ENCODE data around the gene DRG2.

The DRG2 gene

DNA sequence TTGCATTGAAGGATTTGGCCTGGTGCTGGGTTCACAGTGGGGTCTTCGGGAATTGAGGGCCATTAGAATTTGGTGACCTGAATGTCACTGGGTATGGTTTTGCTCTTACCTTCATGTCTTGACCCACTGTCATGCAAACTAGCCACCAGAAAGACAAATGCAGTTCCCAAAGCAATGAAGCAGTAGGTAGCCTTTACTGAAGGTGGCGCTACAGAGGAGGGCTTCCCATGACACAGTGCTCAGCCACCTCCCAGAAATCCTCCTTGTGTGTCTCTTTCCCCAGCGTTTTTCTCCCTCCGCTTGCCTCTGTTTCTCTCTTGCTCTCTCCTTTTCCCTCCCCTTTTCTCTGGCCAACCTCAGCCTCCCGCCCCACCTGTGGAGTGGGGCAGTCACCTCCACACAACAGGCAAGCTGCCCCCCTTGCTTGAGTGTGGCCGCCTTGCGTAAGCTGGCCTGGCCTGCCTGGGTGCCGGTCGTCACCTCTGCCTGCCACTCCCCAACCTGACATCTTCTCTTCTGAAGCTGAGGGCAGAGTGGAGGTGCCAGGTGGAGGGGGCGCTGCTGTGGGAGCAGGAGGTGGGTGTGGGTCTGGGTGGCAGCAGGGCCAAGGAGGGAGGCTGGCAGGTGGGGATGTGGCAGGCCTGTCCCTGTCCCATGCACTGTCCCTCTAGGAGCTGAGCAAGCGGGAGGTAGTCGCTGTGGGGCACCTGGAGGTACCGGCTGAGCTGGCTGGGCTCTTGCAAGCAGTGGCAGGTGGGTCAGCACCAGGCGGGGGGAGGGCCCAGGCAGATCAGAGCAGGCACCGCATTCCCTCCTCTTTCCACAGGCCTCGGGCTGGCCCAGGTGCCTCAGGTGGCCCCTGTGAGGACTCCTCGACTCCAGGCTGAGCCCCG is 55.5 kb downstream of the DRG2 start:
- DNase-seq (ENCODE audit: low read depth in 2 of 2) = no peak

GRCh38 chr17:18144261-18144660 is 56.5 kb downstream of the DRG2 start:
- no peak for DNase-seq (ENCODE audit: low read depth in 2 of 2)

DNA sequence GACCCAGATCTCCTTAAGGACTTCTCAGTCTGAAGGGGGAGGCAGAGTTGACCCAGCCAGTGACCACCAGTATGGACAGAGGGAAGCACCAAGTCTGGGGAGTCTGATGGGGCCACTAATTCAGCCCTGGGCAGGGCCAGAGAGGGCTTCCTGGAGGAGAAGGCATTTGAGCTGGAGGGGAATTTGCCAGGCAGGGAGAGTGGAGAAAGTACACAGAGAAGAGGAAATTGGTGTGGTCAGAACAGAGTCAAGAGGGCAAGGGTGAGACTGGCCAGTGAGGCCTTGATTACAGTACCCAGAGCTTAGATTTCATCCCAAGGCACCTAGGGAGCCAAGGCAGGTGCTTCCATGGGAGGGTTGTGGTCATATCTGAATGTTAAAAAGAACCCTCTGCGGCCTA is 57.1 kb downstream of the DRG2 start:
- DNase-seq (ENCODE audit: low read depth in 2 of 2) = no peak

DNA sequence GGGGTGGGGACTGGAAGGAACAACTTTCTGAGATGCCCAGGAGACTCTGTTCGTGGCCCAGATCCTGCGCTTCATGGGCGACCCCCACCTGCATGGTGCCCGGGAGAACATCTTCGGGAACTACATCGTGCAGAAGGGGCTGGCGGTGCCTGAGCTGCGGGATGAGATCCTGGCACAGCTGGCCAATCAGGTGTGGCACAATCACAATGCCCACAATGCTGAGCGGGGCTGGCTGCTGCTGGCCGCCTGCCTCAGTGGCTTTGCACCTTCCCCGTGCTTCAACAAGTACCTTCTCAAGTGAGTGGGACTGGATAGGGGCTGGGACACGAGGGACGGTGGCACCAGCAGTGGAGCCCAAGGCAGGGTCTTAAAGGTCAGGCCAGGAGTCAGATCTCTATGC is 58.1 kb downstream of the DRG2 start:
- no peak for DNase-seq (ENCODE audit: low read depth in 2 of 2)

GRCh38 chr17:18146259-18146658 is 58.5 kb downstream of the DRG2 start:
- DNase-seq (ENCODE audit: low read depth in 2 of 2) = no peak

DNA sequence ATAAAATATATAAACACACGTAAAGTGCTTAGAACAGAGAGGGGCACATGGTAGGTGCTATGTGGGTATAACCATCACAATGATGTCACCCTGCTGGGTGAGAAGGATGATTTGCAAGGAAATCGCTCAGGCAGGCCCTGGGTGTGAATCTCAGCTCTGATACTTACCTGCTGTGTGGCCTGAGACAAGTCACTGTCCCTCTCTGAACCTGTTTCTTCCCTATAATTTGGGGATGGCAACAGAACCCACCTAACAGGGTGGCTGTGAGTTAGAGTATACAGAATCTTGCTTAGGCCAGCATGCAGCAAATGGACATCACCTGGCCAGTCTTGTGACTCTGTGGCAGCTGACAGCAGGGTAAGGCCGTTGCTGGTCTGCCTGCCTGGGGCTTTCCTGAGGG is 59.2 kb downstream of the DRG2 start:
- no peak for DNase-seq (ENCODE audit: low read depth in 2 of 2)

GRCh38 chr17:18148586-18148985 is 60.8 kb downstream of the DRG2 start:
- no peak for DNase-seq (ENCODE audit: low read depth in 2 of 2)

DNA sequence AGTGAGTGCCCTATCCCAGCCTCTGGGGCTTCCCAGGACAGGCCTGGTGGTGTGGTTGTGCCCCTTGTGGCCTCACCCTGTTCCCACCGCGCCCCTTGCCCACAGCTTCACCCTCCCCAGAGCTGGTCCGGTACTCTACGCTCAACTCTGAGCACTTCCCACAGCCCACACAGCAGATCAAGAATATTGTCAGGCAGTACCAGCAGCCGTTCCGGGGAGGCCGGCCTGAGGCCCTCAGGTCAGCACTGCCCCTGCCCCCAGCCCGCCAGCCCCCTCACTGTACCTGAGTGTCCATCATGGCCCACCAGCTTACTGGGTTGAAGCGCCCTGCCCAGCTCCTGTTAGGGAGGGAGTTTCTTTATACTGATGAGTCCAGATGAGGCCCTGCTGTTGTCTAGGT is 63.5 kb downstream of the DRG2 start:
- DNase-seq (ENCODE audit: low read depth in 2 of 2) = no peak

- DNase-seq (ENCODE audit: low read depth in 2 of 2) = no peak
These were observed 67.4 kb downstream of the DRG2 start for GRCh38 chr17:18155179-18155578.

GRCh38 chr17:18156171-18156975 is 68.6 kb downstream of the DRG2 start:
- no peak for DNase-seq (ENCODE audit: low read depth in 2 of 2)

GRCh38 chr17:18156976-18157280 is 69.2 kb downstream of the DRG2 start:
- DNase-seq (ENCODE audit: low read depth in 2 of 2) = no peak
